ENCODE data around the gene COBL. TPM values are rescaled to one million over a fixed set of nuclear protein-coding genes. Genes with fewer than 3 reads are reported as not detected.

COBL gene
- total and polyA plus RNA-seq, 2 of the 4 experiments (the other 2 are of a cell fraction), result under 0.01 TPM; not detected in 1

DNA sequence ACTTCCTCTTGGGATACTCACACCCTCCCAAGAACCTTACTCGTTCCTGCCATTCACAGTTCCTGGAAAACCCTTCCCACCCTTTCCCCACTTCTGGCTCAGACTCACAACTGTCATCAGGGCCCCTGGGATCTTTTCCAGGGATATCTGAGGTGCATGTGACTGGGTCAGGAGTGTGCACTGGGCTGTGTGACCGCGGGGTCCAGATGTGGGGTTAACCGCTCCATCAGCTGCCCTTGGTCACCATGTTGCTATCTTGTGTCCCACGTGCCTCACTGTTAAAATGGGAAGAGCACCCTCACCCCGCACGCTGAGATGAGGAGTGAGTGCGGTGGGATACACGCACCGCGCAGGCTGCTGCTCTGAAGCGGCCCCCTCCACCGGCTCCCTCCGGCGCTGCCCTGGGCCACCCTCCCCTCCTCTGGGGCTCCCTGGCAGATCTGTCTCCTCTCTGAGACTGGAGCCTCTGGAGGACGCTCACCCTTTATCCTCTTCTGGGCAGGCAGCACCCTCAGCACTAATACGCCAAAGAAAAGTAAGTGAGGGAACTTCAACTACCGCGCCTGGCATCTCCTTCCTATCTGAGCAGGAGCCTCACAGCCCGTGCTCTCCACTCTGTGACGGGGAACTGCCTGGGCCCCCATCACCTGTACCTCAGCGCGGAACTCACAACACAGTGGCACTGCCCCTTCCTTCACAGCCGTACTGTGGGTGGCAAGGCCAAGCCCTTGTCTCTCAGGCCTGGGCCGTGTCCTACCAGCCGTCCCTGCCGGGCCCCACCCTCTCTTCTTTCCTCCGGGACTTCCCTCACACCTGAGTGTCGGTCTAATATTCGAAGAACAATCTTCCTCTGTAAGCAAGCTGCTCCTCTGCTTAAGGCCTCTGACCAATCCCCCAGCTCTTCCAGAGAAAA is 15.6 kb downstream of the COBL start:
- Histone ChIP-seq H2AK9ac (replicated peaks; ENCODE audit: low read depth, low read length, poor library complexity) (no peak overlapping the region), H2BK5ac (ENCODE audit: low read depth, low read length, poor library complexity, severe bottlenecking) (no peak overlapping the region), H3K9ac (ENCODE audit: low read depth, low read length) (no peak overlapping the region), H3K4me2 (ENCODE audit: low read depth, low read length) (no peak overlapping the region), H3K27ac (ENCODE audit: insufficient read depth, low read length) (no peak overlapping the region), H3K18ac (ENCODE audit: low read depth, low read length) (no peak overlapping the region), H4K5ac (ENCODE audit: low read depth, low read length) (no peak overlapping the region), H3K9me3 (ENCODE audit: control insufficient read depth, insufficient read depth, low read length) (no peaks in the 10 kb centered on the region), H4K91ac (ENCODE audit: insufficient read depth, low read depth, low read length) (no peak overlapping the region), H3K4me3 (ENCODE audit: insufficient read depth, low read depth, low read length) (no peak overlapping the region), H2AK5ac (ENCODE audit: low read depth, low read length) (no peak overlapping the region), H3K56ac (ENCODE audit: extremely low read depth, insufficient read depth, low read length) (no peak overlapping the region), H2AFZ (replicated peaks; ENCODE audit: low read length, poor library complexity) (no peak overlapping the region), H3K23ac (ENCODE audit: low read depth, low read length) (no peak overlapping the region), H4K20me1 (ENCODE audit: insufficient read depth, low read length) (no peaks in the 10 kb centered on the region), H3K9me1 (ENCODE audit: insufficient read depth, low read length) (no peaks in the 10 kb centered on the region), H3K14ac (replicated peaks; ENCODE audit: low read depth, low read length) (no peak overlapping the region), H2BK120ac (ENCODE audit: low read depth, low read length) (no peak overlapping the region), H3K4me1 (ENCODE audit: control insufficient read depth, insufficient read depth, low read length) (no peaks in the 10 kb centered on the region), H4K8ac (ENCODE audit: low read depth in 2 of 2, low read length in 2 of 2) (no peak overlapping the region), H2BK15ac (ENCODE audit: low read depth, low read length) (no peak overlapping the region), H3K79me1 (ENCODE audit: low read depth in 1 of 2, low read length in 2 of 2) (no peaks in the 10 kb centered on the region), H3K27me3 (ENCODE audit: control insufficient read depth, insufficient read depth, low read length) (no peaks in the 10 kb centered on the region), H2BK20ac (ENCODE audit: low read depth, low read length) (no peak overlapping the region), H3K4ac (ENCODE audit: low read depth, low read length) (no peak overlapping the region), H3K36me3 (ENCODE audit: control insufficient read depth, insufficient read depth, low read length) (no peaks in the 10 kb centered on the region)
- DNase-seq, result no peak
- ATAC-seq (ENCODE audit: low read depth), result no peak
- no TSS peak for BruUV-seq (replicated peaks)
- 79% methylated on average over 13 of the region's 30 CpGs; no CpG with 5 or more reads in 1 of the 2 experiments for WGBS, 2 experiments (ENCODE audit: extremely low coverage in 2 of 2, insufficient read length in 1 of 2)
- dilution Hi-C loops (cut with HindIII; ENCODE audit: low sequenced_read_pairs, unreplicated experiment) (no loop called here), in situ Hi-C loops (cut with MboI; ENCODE audit: low sequenced_read_pairs) (no loop called here), intact Hi-C loops (cut with micrococcal nuclease) (no loop called here)
- CTCF ChIA-PET, result no interaction called here
- POLR2A ChIA-PET (ENCODE audit: unreplicated experiment), result no interaction called here
- no peak for TF ChIP-seq RAD21 (IDR thresholded peaks at IDR 0.05; ENCODE audit: low read length)
- TF ChIP-seq BHLHE40 (IDR thresholded peaks at IDR 0.05; ENCODE audit: low read depth, low read length), result no peak
- TF ChIP-seq SMC3 (IDR thresholded peaks at IDR 0.05; ENCODE audit: low read depth, low read length), result no peak
- TF ChIP-seq RFX5 (IDR thresholded peaks at IDR 0.05; ENCODE audit: low read depth, low read length), result no peak
- no peak for TF ChIP-seq CTCF (conservative IDR thresholded peaks at IDR 0.05; ENCODE audit: low read depth, low read length)
- no peak for TF ChIP-seq NFE2L2 (IDR thresholded peaks at IDR 0.05; ENCODE audit: low read depth, low read length)
- TF ChIP-seq POLR2A (IDR thresholded peaks at IDR 0.05; ENCODE audit: low read depth, low read length), result no peak
- TF ChIP-seq FOS (IDR thresholded peaks at IDR 0.05; ENCODE audit: low read depth, low read length), result no peak
- no peak for TF ChIP-seq ELK1 (IDR thresholded peaks at IDR 0.05; ENCODE audit: borderline replicate concordance, low read depth, low read length)
- TF ChIP-seq CHD1 (IDR thresholded peaks at IDR 0.05; ENCODE audit: low read depth, low read length), result no peak
- TF ChIP-seq CEBPB (IDR thresholded peaks at IDR 0.05; ENCODE audit: low read depth, low read length), result no peak
- no peak for TF ChIP-seq MAFK (IDR thresholded peaks at IDR 0.05; ENCODE audit: low read depth, low read length)
- TF ChIP-seq MAZ (IDR thresholded peaks at IDR 0.05; ENCODE audit: borderline replicate concordance, low read depth, low read length), result no peak
- no peak for TF ChIP-seq MXI1 (IDR thresholded peaks at IDR 0.05; ENCODE audit: borderline replicate concordance, low read depth, low read length)
- TF ChIP-seq RCOR1 (IDR thresholded peaks at IDR 0.05; ENCODE audit: insufficient replicate concordance, low read length), result no peak

Data from IMR-90 (cell line).